Measurements from ENCODE around the gene PCNX4.

Gene PCNX4

GRCh38 chr14:60101786-60102185 is 10.1 kb downstream of the PCNX4 start:
- DNase-seq (ENCODE audit: low read depth in 2 of 2): no peak

GRCh38 chr14:60102389-60102788 is 10.7 kb downstream of the PCNX4 start:
- no peak for DNase-seq (ENCODE audit: low read depth in 2 of 2)

- no peak for DNase-seq (ENCODE audit: low read depth in 2 of 2)
These were observed 14.6 kb downstream of the PCNX4 start for GRCh38 chr14:60106339-60106738.

GRCh38 chr14:60107477-60107876 is 15.8 kb downstream of the PCNX4 start:
- no peak for DNase-seq (ENCODE audit: low read depth in 2 of 2)

- no peak for DNase-seq (ENCODE audit: low read depth in 2 of 2)
These were observed 20.0 kb downstream of the PCNX4 start for GRCh38 chr14:60111732-60112131.

GRCh38 chr14:60114881-60115280 is 23.2 kb downstream of the PCNX4 start:
- no peak for DNase-seq (ENCODE audit: low read depth in 2 of 2)

GRCh38 chr14:60116181-60116580 is 24.5 kb downstream of the PCNX4 start:
- DNase-seq (ENCODE audit: low read depth in 2 of 2): no peak

GRCh38 chr14:60125918-60126317 is 34.2 kb downstream of the PCNX4 start:
- no peak for DNase-seq (ENCODE audit: low read depth in 2 of 2)

- DNase-seq (ENCODE audit: low read depth in 2 of 2): no peak
These were observed 41.8 kb downstream of the PCNX4 start for GRCh38 chr14:60133487-60133886.

GRCh38 chr14:60134702-60135101 is 43.0 kb downstream of the PCNX4 start:
- no peak for DNase-seq (ENCODE audit: low read depth in 2 of 2)

- peak; percentile 21 to 24 for DNase-seq (ENCODE audit: low read depth in 2 of 2)
These were observed 60.0 kb downstream of the PCNX4 start for GRCh38 chr14:60151715-60152114.

- DNase-seq (ENCODE audit: low read depth in 2 of 2): no peak
These were observed 62.3 kb downstream of the PCNX4 start for GRCh38 chr14:60153991-60154390.

GRCh38 chr14:60154671-60155070 is 62.9 kb downstream of the PCNX4 start:
- DNase-seq (ENCODE audit: low read depth in 2 of 2): no peak

GRCh38 chr14:60160422-60160821 is 68.7 kb downstream of the PCNX4 start:
- DNase-seq (ENCODE audit: low read depth in 2 of 2): no peak

GRCh38 chr14:60161196-60162107 is 69.7 kb downstream of the PCNX4 start:
- no peak for DNase-seq (ENCODE audit: low read depth in 2 of 2)

- DNase-seq (ENCODE audit: low read depth in 2 of 2): no peak
These were observed 72.0 kb downstream of the PCNX4 start for GRCh38 chr14:60163693-60164092.

- DNase-seq (ENCODE audit: low read depth in 2 of 2): no peak
These were observed 72.6 kb downstream of the PCNX4 start for GRCh38 chr14:60164404-60164711.

GRCh38 chr14:60164712-60165546 is 73.2 kb downstream of the PCNX4 start, which contains the start of gene DHRS7:
DHRS7 (minus strand) TSS chr14:60165398; CDS start chr14:60165309, 89 bp downstream.
- peak; percentile 17 to 42 for DNase-seq (ENCODE audit: low read depth in 2 of 2)

- DNase-seq (ENCODE audit: low read depth in 2 of 2): no peak
These were observed 73.8 kb downstream of the PCNX4 start for GRCh38 chr14:60165547-60165876.

- DNase-seq (ENCODE audit: low read depth in 2 of 2): no peak
These were observed 74.4 kb downstream of the PCNX4 start for GRCh38 chr14:60166142-60166541.

- DNase-seq (ENCODE audit: low read depth in 2 of 2): no peak
These were observed 78.0 kb downstream of the PCNX4 start for GRCh38 chr14:60169722-60170121.

GRCh38 chr14:60170948-60171347 is 79.2 kb downstream of the PCNX4 start:
- DNase-seq (ENCODE audit: low read depth in 2 of 2): no peak

GRCh38 chr14:60171690-60172089 is 80.0 kb downstream of the PCNX4 start:
- DNase-seq (ENCODE audit: low read depth in 2 of 2): no peak

Measured in stimulated activated CD4-positive, alpha-beta T cell treated with anti-CD3 and anti-CD28 coated beads, Interleukin-1b, Interleukin-23, amount 100 ng/mL, for 1 hour (primary cell).